PC-9 (cell line): ENCODE results near the gene PRUNE2. TPM values are rescaled to one million over a fixed set of nuclear protein-coding genes. Genes with fewer than 3 reads are reported as not detected.

Source experiments
- BruUV-seq: library from RNA; stranded (reverse); fragments of 400-500 nt; replicated peaks from 2 replicates; lab custom pipeline; 2021; lab: Mats Ljungman, UMichigan
- CTCF ChIA-PET: fragments of 300-600 bp; sonication (Branson Sonifier 250); formaldehyde crosslinking; loops from one replicate; lab custom pipeline; 2022; ENCODE audit warnings: antibody characterized with exemption; lab: Charles Lee
- POLR2A ChIA-PET: fragments of 300-600 bp; sonication (Branson Sonifier 250); formaldehyde crosslinking; loops from one replicate; lab custom pipeline; 2022; ENCODE audit warnings: antibody characterized with exemption; ENCODE audit not compliant: unreplicated experiment; lab: Charles Lee
- DNase-seq, 2 experiments: peaks; one replicate each; pipeline versions ENCODE4 v3.0.0 to v3.0.0-alpha.2; 2015 to 2022; ENCODE audit warnings: mixed read lengths in 1 of 2
- H2AFZ ChIP-seq: fragments of 200-600 bp; sonication (generic); 2 replicates; pipeline ENCODE4 v1.8.1; 2017; ENCODE audit warnings: antibody characterized with exemption
- H3F3A ChIP-seq: fragments of 200-600 bp; sonication (generic); 2 replicates; pipeline ENCODE4 v1.8.1; 2017; ENCODE audit warnings: antibody characterized with exemption, mild to moderate bottlenecking, low read depth; ENCODE audit not compliant: insufficient read depth
- H3K27ac ChIP-seq: fragments of 200-600 bp; sonication (generic); 2 replicates; pipeline ENCODE4 v1.6.1; 2016; ENCODE audit warnings: mixed run types
- H3K27me3 ChIP-seq: fragments of 200-600 bp; sonication (generic); 2 replicates; pipeline ENCODE4 v1.6.1; 2016; ENCODE audit warnings: low read depth, mixed run types; ENCODE audit not compliant: insufficient read depth
- H3K36me3 ChIP-seq: fragments of 200-600 bp; sonication (generic); 2 replicates; pipeline ENCODE4 v1.6.1; 2016; ENCODE audit warnings: low read depth, mixed run types
- H3K4me1 ChIP-seq: fragments of 200-600 bp; sonication (generic); replicated peaks from 2 replicates; pipeline ENCODE4 v1.6.1; 2016; ENCODE audit warnings: mixed run types; ENCODE audit not compliant: insufficient read depth
- H3K4me2 ChIP-seq: fragments of 200-600 bp; sonication (generic); 2 replicates; pipeline ENCODE4 v1.6.1; 2017; ENCODE audit warnings: mixed run types
- H3K4me3 ChIP-seq: fragments of 200-600 bp; sonication (generic); 2 replicates; pipeline ENCODE4 v1.6.1; 2016; ENCODE audit warnings: mixed run types
- H3K79me2 ChIP-seq: fragments of 200-600 bp; sonication (generic); 2 replicates; pipeline ENCODE4 v1.6.1; 2017; ENCODE audit warnings: low read depth, mixed run types
- H3K9me2 ChIP-seq: fragments of 200-600 bp; sonication (generic); 2 replicates; pipeline ENCODE4 v1.8.1; 2017; ENCODE audit warnings: mild to moderate bottlenecking; ENCODE audit not compliant: insufficient read depth
- H3K9me3 ChIP-seq: fragments of 200-600 bp; sonication (generic); 2 replicates; pipeline ENCODE4 v1.8.1; 2016; ENCODE audit warnings: low read depth; ENCODE audit not compliant: insufficient read depth
- H4K20me1 ChIP-seq: fragments of 200-600 bp; sonication (generic); 2 replicates; pipeline ENCODE4 v1.8.1; 2017; ENCODE audit not compliant: insufficient read depth
- EZH2 ChIP-seq: fragments of 200-600 bp; sonication (generic); IDR thresholded peaks from 2 replicates; pipeline ENCODE4 v1.8.0; 2017; ENCODE audit warnings: antibody characterized with exemption, low read depth
- intact Hi-C: fragments of 100-400 bp; cut with micrococcal nuclease; formaldehyde crosslinking; loops from one replicate; pipeline ENCODE4 v1.10.0; 2022; ENCODE audit not compliant: unreplicated experiment
- total RNA-seq: library from RNA; stranded (reverse); gene quantifications from 2 replicates; pipeline ENCODE4 v1.2.3, GENCODE V29; 2021
- TF ChIP-seq, protein P1 (sequence below): fragments of 200-600 bp; sonication (generic); conservative IDR thresholded peaks from 2 replicates; pipeline ENCODE4 v1.6.1; 2017; ENCODE audit warnings: mixed run types, antibody characterized with exemption, mild to moderate bottlenecking, moderate library complexity

PRUNE2 gene
- total RNA-seq, 1 experiment from 2014 or later, result 0.20 TPM

DNA sequence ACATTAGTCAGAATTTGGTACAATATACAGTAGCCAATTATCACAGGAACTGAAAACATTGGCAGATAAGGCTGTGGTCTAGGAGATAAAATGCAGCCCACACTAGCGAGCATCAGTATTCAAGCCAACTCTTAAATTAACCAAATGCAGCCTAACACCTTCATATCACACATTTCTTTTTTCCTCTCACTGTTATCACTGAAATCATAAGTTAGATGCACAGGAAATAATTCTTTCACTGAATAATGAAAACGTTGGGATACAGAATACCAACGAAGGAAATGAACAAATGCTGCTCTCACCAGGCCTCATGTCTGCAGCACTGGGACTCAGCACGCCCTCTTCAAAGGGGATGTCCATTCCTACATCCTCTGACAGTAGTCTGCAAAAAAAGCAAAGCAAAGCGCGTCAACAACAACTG lies 250.8 kb downstream of the PRUNE2 start:
- CTCF ChIA-PET, result no interaction called here
- POLR2A ChIA-PET, result no interaction called here
- DNase-seq, result no peak
- H3K4me2 ChIP-seq, result no peak overlapping the region
- TF ChIP-seq, protein P1, sequence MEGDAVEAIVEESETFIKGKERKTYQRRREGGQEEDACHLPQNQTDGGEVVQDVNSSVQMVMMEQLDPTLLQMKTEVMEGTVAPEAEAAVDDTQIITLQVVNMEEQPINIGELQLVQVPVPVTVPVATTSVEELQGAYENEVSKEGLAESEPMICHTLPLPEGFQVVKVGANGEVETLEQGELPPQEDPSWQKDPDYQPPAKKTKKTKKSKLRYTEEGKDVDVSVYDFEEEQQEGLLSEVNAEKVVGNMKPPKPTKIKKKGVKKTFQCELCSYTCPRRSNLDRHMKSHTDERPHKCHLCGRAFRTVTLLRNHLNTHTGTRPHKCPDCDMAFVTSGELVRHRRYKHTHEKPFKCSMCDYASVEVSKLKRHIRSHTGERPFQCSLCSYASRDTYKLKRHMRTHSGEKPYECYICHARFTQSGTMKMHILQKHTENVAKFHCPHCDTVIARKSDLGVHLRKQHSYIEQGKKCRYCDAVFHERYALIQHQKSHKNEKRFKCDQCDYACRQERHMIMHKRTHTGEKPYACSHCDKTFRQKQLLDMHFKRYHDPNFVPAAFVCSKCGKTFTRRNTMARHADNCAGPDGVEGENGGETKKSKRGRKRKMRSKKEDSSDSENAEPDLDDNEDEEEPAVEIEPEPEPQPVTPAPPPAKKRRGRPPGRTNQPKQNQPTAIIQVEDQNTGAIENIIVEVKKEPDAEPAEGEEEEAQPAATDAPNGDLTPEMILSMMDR, result no peak
- TF ChIP-seq EZH2, result no peak
- no peaks in the 10 kb centered on the region for H3K36me3 ChIP-seq
- no peaks in the 10 kb centered on the region for H4K20me1 ChIP-seq
- peaks cover 8% of the 10 kb centered on the region; the same call in 1 of the 2 replicates for H3K4me1 ChIP-seq
- no peaks in the 10 kb centered on the region for H3F3A ChIP-seq
- H3K9me2 ChIP-seq, result no peaks in the 10 kb centered on the region
- BruUV-seq, result no TSS peak
- no peaks in the 10 kb centered on the region for H3K79me2 ChIP-seq
- no peak overlapping the region for H3K4me3 ChIP-seq
- no peaks in the 10 kb centered on the region for H3K9me3 ChIP-seq
- no peaks in the 10 kb centered on the region for H3K27me3 ChIP-seq
- intact Hi-C loops, result loop anchor here (5.0 to 10.0 kb wide), 3 partner anchors 80 to 263 kb away; partner anchors contain the start of gene RFK
- H2AFZ ChIP-seq, result no peak overlapping the region
- H3K27ac ChIP-seq, result no peak overlapping the region

DNA sequence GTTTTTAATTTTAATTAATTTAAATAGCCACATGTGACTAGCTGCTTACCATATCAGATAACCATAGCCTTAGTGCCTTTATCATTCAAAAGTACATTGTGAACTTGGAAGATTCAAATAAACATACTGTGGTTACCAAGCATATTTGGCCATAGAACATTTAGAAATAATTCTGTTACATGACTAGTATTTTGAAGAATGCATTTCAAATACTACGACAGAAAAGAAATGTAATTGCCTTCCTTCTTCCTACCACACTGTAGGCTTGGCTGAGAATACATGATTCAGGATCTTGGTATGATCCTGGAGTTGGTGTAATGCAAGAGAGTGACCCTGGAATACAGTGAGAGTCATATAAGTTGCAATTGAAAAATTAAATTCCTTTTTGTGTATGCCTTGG lies 251.3 kb downstream of the PRUNE2 start:
- Histone ChIP-seq H3K9me2 (no peaks in the 10 kb centered on the region), H2AFZ (no peak overlapping the region), H4K20me1 (no peaks in the 10 kb centered on the region), H3K4me3 (no peak overlapping the region), H3K9me3 (no peaks in the 10 kb centered on the region), H3K79me2 (no peaks in the 10 kb centered on the region), H3F3A (no peaks in the 10 kb centered on the region), H3K4me1 (peaks cover 8% of the 10 kb centered on the region; the same call in 1 of the 2 replicates), H3K4me2 (no peak overlapping the region), H3K36me3 (no peaks in the 10 kb centered on the region), H3K27me3 (no peaks in the 10 kb centered on the region), H3K27ac (no peak overlapping the region)
- ChIA-PET CTCF (no interaction called here), POLR2A (no interaction called here)
- DNase-seq, result peak in 1 of 2 experiments; percentile 76
- no TSS peak for BruUV-seq
- intact Hi-C loops, result loop anchor here (10.0 kb wide), 1 partner anchor 80 kb away; no protein-coding TSS in a partner anchor
- TF ChIP-seq, protein P1, result no peak
- TF ChIP-seq EZH2, result no peak

DNA sequence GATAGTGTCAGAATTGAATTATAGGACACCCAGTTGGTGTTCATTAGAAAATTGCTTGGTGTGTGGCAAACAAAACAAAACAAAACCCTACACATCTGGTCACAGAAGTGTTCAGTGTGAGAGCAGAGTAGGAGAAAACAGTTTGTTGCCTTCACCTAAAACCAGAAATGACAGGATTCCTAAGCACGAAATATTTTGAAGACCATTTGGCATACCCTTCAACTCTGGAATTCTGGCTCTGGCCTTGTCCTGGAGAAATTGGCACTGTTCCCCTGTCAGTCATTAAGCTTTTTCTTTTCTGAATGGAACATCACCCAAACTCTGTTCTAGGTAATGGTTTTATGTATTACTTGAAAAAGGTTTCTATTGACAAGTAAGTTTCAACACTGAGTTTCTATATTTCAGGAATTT lies 251.9 kb downstream of the PRUNE2 start:
- no peaks in the 10 kb centered on the region for H4K20me1 ChIP-seq
- H3K36me3 ChIP-seq, result no peaks in the 10 kb centered on the region
- CTCF ChIA-PET, result no interaction called here
- H3K9me2 ChIP-seq, result no peaks in the 10 kb centered on the region
- intact Hi-C loops, result loop anchor here (10.0 kb wide), 1 partner anchor 79 kb away; no protein-coding TSS in a partner anchor
- H3K27me3 ChIP-seq, result no peaks in the 10 kb centered on the region
- POLR2A ChIA-PET, result no interaction called here
- H3K4me3 ChIP-seq, result no peak overlapping the region
- H2AFZ ChIP-seq, result no peak overlapping the region
- H3K27ac ChIP-seq, result no peak overlapping the region
- no peaks in the 10 kb centered on the region for H3K9me3 ChIP-seq
- TF ChIP-seq, protein P1, result no peak
- no peak for TF ChIP-seq EZH2
- no peak overlapping the region for H3K4me2 ChIP-seq
- H3F3A ChIP-seq, result no peaks in the 10 kb centered on the region
- no peak for DNase-seq
- H3K4me1 ChIP-seq, result peaks cover 8% of the 10 kb centered on the region; the same call in 1 of the 2 replicates
- no peaks in the 10 kb centered on the region for H3K79me2 ChIP-seq
- BruUV-seq, result no TSS peak
